Measurements from ENCODE around the gene CORIN. TPM values are rescaled to one million over a fixed set of nuclear protein-coding genes. Genes with fewer than 3 reads are reported as not detected.

Gene CORIN
- total and polyA plus RNA-seq, 5 donors = 66.2 to 226 (median 175) TPM

GRCh38 chr4:47664051-47664826, 173.6 kb downstream of the CORIN start:
- 60% methylated on average over 8 of the region's 8 CpGs for WGBS
- ATAC-seq (peak in 1 of 2 donors; percentile 50), DNase-seq (no peak)
- intact Hi-C loops (cut with DNase I) = loop anchor here in 2 of 4 donors (10.0 kb wide), 1 partner anchor 271 kb away; no protein-coding TSS in a partner anchor
- Histone ChIP-seq H3K4me3 (ENCODE audit: low read length) (no peak overlapping the region), H3K27me3 (ENCODE audit: control insufficient read depth, insufficient read depth) (no peaks in the 10 kb centered on the region), H3K9me3 (ENCODE audit: control insufficient read depth, low read length) (no peaks in the 10 kb centered on the region), H3K4me1 (ENCODE audit: control insufficient read depth, insufficient read depth, low read length) (no peaks in the 10 kb centered on the region), H3K27ac (ENCODE audit: low read length) (no peak overlapping the region)

GRCh38 chr4:47662975-47663374, 174.9 kb downstream of the CORIN start:
- ATAC-seq (no peak), DNase-seq (no peak)
- no peaks in the 10 kb centered on the region for H3K27me3 ChIP-seq (ENCODE audit: control insufficient read depth, insufficient read depth)
- no peaks in the 10 kb centered on the region for H3K4me1 ChIP-seq (ENCODE audit: control insufficient read depth, insufficient read depth, low read length)
- no peaks in the 10 kb centered on the region for H3K9me3 ChIP-seq (ENCODE audit: control insufficient read depth, low read length)
- no peak overlapping the region for H3K4me3 ChIP-seq (ENCODE audit: low read length)
- WGBS = 75% methylated on average over 3 of the region's 3 CpGs
- intact Hi-C loops (cut with DNase I) = loop anchor here in 2 of 4 donors (10.0 kb wide), 1 partner anchor 272 kb away; no protein-coding TSS in a partner anchor
- no peak overlapping the region for H3K27ac ChIP-seq (ENCODE audit: low read length)

GRCh38 chr4:47661741-47662140, 176.1 kb downstream of the CORIN start:
- Histone ChIP-seq H3K27ac (ENCODE audit: low read length) (no peak overlapping the region), H3K4me3 (ENCODE audit: low read length) (no peak overlapping the region), H3K9me3 (ENCODE audit: control insufficient read depth, low read length) (no peaks in the 10 kb centered on the region), H3K4me1 (ENCODE audit: control insufficient read depth, insufficient read depth, low read length) (no peaks in the 10 kb centered on the region), H3K27me3 (ENCODE audit: control insufficient read depth, insufficient read depth) (no peaks in the 10 kb centered on the region)
- ATAC-seq (no peak), DNase-seq (no peak)
- WGBS = 88% methylated on average over 1 of the region's 1 CpG
- intact Hi-C loops (cut with DNase I) = loop anchor here in 2 of 4 donors (10.0 kb wide), 1 partner anchor 273 kb away; no protein-coding TSS in a partner anchor

GRCh38 chr4:47659342-47659741, 178.5 kb downstream of the CORIN start:
- intact Hi-C loops (cut with DNase I) = no loop called here
- Histone ChIP-seq H3K9me3 (ENCODE audit: control insufficient read depth, low read length) (no peaks in the 10 kb centered on the region), H3K27me3 (ENCODE audit: control insufficient read depth, insufficient read depth) (no peaks in the 10 kb centered on the region), H3K4me3 (ENCODE audit: low read length) (no peak overlapping the region), H3K27ac (ENCODE audit: low read length) (no peak overlapping the region), H3K4me1 (ENCODE audit: control insufficient read depth, insufficient read depth, low read length) (no peaks in the 10 kb centered on the region)
- 93% methylated on average over 1 of the region's 1 CpG for WGBS
- no peak for DNase-seq
- no peak for ATAC-seq

- intact Hi-C loops (cut with DNase I) = no loop called here
- H3K9me3 ChIP-seq (ENCODE audit: control insufficient read depth, low read length) = no peaks in the 10 kb centered on the region
- H3K27me3 ChIP-seq (ENCODE audit: control insufficient read depth, insufficient read depth) = no peaks in the 10 kb centered on the region
- no peaks in the 10 kb centered on the region for H3K4me1 ChIP-seq (ENCODE audit: control insufficient read depth, insufficient read depth, low read length)
- ATAC-seq (no peak), DNase-seq (no peak)
- no peak overlapping the region for H3K4me3 ChIP-seq (ENCODE audit: low read length)
- no peak overlapping the region for H3K27ac ChIP-seq (ENCODE audit: low read length)
- 90% methylated on average over 3 of the region's 3 CpGs for WGBS
These were observed 182.7 kb downstream of the CORIN start for GRCh38 chr4:47654972-47655693.

GRCh38 chr4:47652092-47652491, 185.8 kb downstream of the CORIN start:
- H3K4me1 ChIP-seq (ENCODE audit: control insufficient read depth, insufficient read depth, low read length) = no peaks in the 10 kb centered on the region
- no peaks in the 10 kb centered on the region for H3K9me3 ChIP-seq (ENCODE audit: control insufficient read depth, low read length)
- no peaks in the 10 kb centered on the region for H3K27me3 ChIP-seq (ENCODE audit: control insufficient read depth, insufficient read depth)
- H3K4me3 ChIP-seq (ENCODE audit: low read length) = no peak overlapping the region
- intact Hi-C loops (cut with DNase I) = no loop called here
- no peak overlapping the region for H3K27ac ChIP-seq (ENCODE audit: low read length)
- DNase-seq (no peak), ATAC-seq (no peak)
- WGBS = 96% methylated on average over 2 of the region's 2 CpGs

GRCh38 chr4:47651231-47651630, 186.6 kb downstream of the CORIN start:
- H3K4me3 ChIP-seq (ENCODE audit: low read length) = no peak overlapping the region
- WGBS = 47% methylated on average over 3 of the region's 3 CpGs
- DNase-seq (no peak), ATAC-seq (no peak)
- intact Hi-C loops (cut with DNase I) = no loop called here
- no peaks in the 10 kb centered on the region for H3K4me1 ChIP-seq (ENCODE audit: control insufficient read depth, insufficient read depth, low read length)
- no peak overlapping the region for H3K27ac ChIP-seq (ENCODE audit: low read length)
- H3K27me3 ChIP-seq (ENCODE audit: control insufficient read depth, insufficient read depth) = no peaks in the 10 kb centered on the region
- no peaks in the 10 kb centered on the region for H3K9me3 ChIP-seq (ENCODE audit: control insufficient read depth, low read length)

- intact Hi-C loops (cut with DNase I) = no loop called here
- no peaks in the 10 kb centered on the region for H3K9me3 ChIP-seq (ENCODE audit: control insufficient read depth, low read length)
- 37% methylated on average over 2 of the region's 2 CpGs for WGBS
These were observed 187.2 kb downstream of the CORIN start for GRCh38 chr4:47650584-47651130.

GRCh38 chr4:47647544-47647943, 190.3 kb downstream of the CORIN start:
- H3K4me3 ChIP-seq (ENCODE audit: low read length) = no peak overlapping the region
- peak; percentile 57 for ATAC-seq
- intact Hi-C loops (cut with DNase I) = no loop called here
- WGBS = 37% methylated on average over 3 of the region's 3 CpGs
- no peak overlapping the region for H3K27ac ChIP-seq (ENCODE audit: low read length)
- H3K27me3 ChIP-seq (ENCODE audit: control insufficient read depth, insufficient read depth) = no peaks in the 10 kb centered on the region
- H3K4me1 ChIP-seq (ENCODE audit: control insufficient read depth, insufficient read depth, low read length) = no peaks in the 10 kb centered on the region
- no peaks in the 10 kb centered on the region for H3K9me3 ChIP-seq (ENCODE audit: control insufficient read depth, low read length)
- no peak for DNase-seq

More at GRCh38 chr4:47650584-47651130, 187.2 kb downstream of the CORIN start:
- DNase-seq (no peak), ATAC-seq (no peak)
- H3K27ac ChIP-seq (ENCODE audit: low read length) = no peak overlapping the region
- H3K4me3 ChIP-seq (ENCODE audit: low read length) = no peak overlapping the region
- no peaks in the 10 kb centered on the region for H3K4me1 ChIP-seq (ENCODE audit: control insufficient read depth, insufficient read depth, low read length)
- no peaks in the 10 kb centered on the region for H3K27me3 ChIP-seq (ENCODE audit: control insufficient read depth, insufficient read depth)

- intact Hi-C loops (cut with DNase I) = no loop called here
- Histone ChIP-seq H3K4me1 (ENCODE audit: control insufficient read depth, insufficient read depth, low read length) (no peaks in the 10 kb centered on the region), H3K4me3 (ENCODE audit: low read length) (no peak overlapping the region), H3K27ac (ENCODE audit: low read length) (no peak overlapping the region), H3K9me3 (ENCODE audit: control insufficient read depth, low read length) (no peaks in the 10 kb centered on the region), H3K27me3 (ENCODE audit: control insufficient read depth, insufficient read depth) (no peaks in the 10 kb centered on the region)
- ATAC-seq (no peak), DNase-seq (no peak)
- WGBS = 67% methylated on average over 3 of the region's 3 CpGs
These were observed 190.8 kb downstream of the CORIN start for GRCh38 chr4:47647029-47647428.

GRCh38 chr4:47646372-47646771, 191.5 kb downstream of the CORIN start:
- Histone ChIP-seq H3K4me3 (ENCODE audit: low read length) (no peak overlapping the region), H3K27me3 (ENCODE audit: control insufficient read depth, insufficient read depth) (no peaks in the 10 kb centered on the region), H3K4me1 (ENCODE audit: control insufficient read depth, insufficient read depth, low read length) (no peaks in the 10 kb centered on the region), H3K9me3 (ENCODE audit: control insufficient read depth, low read length) (no peaks in the 10 kb centered on the region), H3K27ac (ENCODE audit: low read length) (no peak overlapping the region)
- DNase-seq = no peak
- WGBS = 79% methylated on average over 3 of the region's 3 CpGs
- intact Hi-C loops (cut with DNase I) = no loop called here
- no peak for ATAC-seq

All from right cardiac atrium (tissue), 5 donors.